Mammary epithelial cell (primary cell): ENCODE measurements around the gene SLC7A5.

Experiments used
- CTCF ChIP-seq, 2 donors: IDR thresholded peaks in 1 of 2; conservative IDR thresholded peaks in 1 of 2; 2 replicates each; pipeline ENCODE4 v1.5.1; 2011 to 2012; ENCODE audit warnings: inconsistent platforms in 2 of 2, low read length in 2 of 2, mild to moderate bottlenecking in 2 of 2, control low read depth in 1 of 2, low read depth in 1 of 2; ENCODE audit not compliant: insufficient read depth in 1 of 2; ENCODE audit errors: extremely low read depth in 1 of 2
- EZH2 ChIP-seq: IDR thresholded peaks from 2 replicates; pipeline ENCODE4 v1.6.1; 2012; ENCODE audit warnings: low read length, inconsistent platforms, borderline replicate concordance

DNA sequence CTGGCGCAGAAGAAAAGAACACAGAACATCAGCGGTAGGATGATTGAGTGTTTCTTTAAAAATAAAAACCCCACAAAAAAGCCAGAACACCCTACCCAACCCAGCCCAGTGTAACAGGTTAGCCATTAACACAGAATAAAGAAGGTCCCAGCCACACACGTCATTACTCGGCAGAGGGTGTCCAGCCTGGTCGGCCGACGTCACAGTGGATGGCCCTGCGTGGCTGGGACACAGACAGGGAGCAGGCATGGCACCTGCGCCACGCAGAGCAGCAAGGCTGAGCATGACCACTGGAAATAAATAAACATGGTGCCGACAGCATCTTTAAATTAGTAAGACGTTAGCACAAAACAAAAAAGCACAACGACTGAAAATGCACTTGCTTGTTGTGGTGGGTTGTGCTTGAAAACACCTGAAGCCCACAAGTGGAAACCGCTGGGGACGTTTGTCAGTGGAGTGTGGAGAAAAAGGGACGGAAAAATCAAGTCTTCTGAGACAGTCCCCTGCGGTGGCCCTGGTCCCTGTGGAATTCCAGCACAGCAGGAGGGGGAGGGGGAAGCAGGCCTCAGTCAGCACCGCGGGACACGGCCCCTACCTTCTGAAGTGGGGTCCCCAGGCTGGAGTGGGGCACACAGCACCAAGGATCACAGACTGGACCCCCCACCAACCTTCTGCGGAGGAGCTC is 39.2 kb downstream of the SLC7A5 start:
- TF ChIP-seq CTCF (conservative IDR thresholded peaks at IDR 0.05 in 1 of 2, IDR thresholded peaks at IDR 0.05 in 1 of 2; ENCODE audit: extremely low read depth in 1 of 2, insufficient read depth in 1 of 2, low read depth in 1 of 2, low read length in 2 of 2), result no peak
- TF ChIP-seq EZH2, result no peak
